Iris pigment epithelial cell (primary cell): ENCODE measurements around the gene RETREG2.

Source experiments
- DNase-seq: peaks from one replicate; pipeline ENCODE4 v3.0.0-alpha.2; 2011; ENCODE audit warnings: low read depth

Gene RETREG2

GRCh38 chr2:219169930-219170654, 8.0 kb upstream of the RETREG2 start, which contains the start of gene SLC23A3:
SLC23A3 (minus strand) TSS chr2:219170029; CDS start chr2:219169984, 45 bp downstream.
- no peak for DNase-seq

- DNase-seq = peak; percentile 75
These were observed 6.8 kb upstream of the RETREG2 start for GRCh38 chr2:219171231-219171651.

- DNase-seq = no peak
These were observed 5.6 kb upstream of the RETREG2 start for GRCh38 chr2:219172231-219173154.

GRCh38 chr2:219173176-219173575, 4.9 kb upstream of the RETREG2 start:
- no peak for DNase-seq

GRCh38 chr2:219174146-219174545, 3.9 kb upstream of the RETREG2 start:
- no peak for DNase-seq

GRCh38 chr2:219174801-219175200, 3.3 kb upstream of the RETREG2 start:
- DNase-seq = no peak

GRCh38 chr2:219175486-219175885, 2.6 kb upstream of the RETREG2 start:
- DNase-seq = no peak

- peak; percentile 43 for DNase-seq
These were observed 1.9 kb upstream of the RETREG2 start for GRCh38 chr2:219175928-219176817.

GRCh38 chr2:219176818-219177551, 1.1 kb upstream of the RETREG2 start, which contains the start of gene CNPPD1:
CNPPD1 (minus strand) TSS chr2:219176925; CDS start chr2:219176828, 97 bp downstream.
- DNase-seq = peak; percentile 75

- peak; percentile 37 for DNase-seq
These were observed 501 bp downstream of the RETREG2 start for GRCh38 chr2:219178377-219179175.

- no peak for DNase-seq
These were observed 1.8 kb downstream of the RETREG2 start for GRCh38 chr2:219179601-219180465.

GRCh38 chr2:219180961-219181360, 2.9 kb downstream of the RETREG2 start:
- DNase-seq = no peak

GRCh38 chr2:219181531-219181930, 3.5 kb downstream of the RETREG2 start:
- DNase-seq = no peak

- no peak for DNase-seq
These were observed 4.5 kb downstream of the RETREG2 start for GRCh38 chr2:219182331-219183150.

GRCh38 chr2:219183151-219183772, 5.2 kb downstream of the RETREG2 start:
- DNase-seq = no peak

- DNase-seq = no peak
These were observed 6.0 kb downstream of the RETREG2 start for GRCh38 chr2:219184121-219184520.

GRCh38 chr2:219186754-219187456, 8.8 kb downstream of the RETREG2 start:
- DNase-seq = no peak
